Kidney capillary endothelial cell (primary cell): Measurements from ENCODE around the gene JUNB.
"Not testable (repeated sequence)": the region's sequence is repeated elsewhere in the genome, so short reads cannot be mapped to it uniquely, and the experiment has no call there.

Experiments
- DNase-seq: peaks from one replicate; pipeline ENCODE4 v3.0.0-alpha.2; 2018; ENCODE audit warnings: low spot score

Gene JUNB

GRCh38 chr19:12789098-12789903, 2.0 kb upstream of the JUNB start:
- DNase-seq, result no peak

DNA sequence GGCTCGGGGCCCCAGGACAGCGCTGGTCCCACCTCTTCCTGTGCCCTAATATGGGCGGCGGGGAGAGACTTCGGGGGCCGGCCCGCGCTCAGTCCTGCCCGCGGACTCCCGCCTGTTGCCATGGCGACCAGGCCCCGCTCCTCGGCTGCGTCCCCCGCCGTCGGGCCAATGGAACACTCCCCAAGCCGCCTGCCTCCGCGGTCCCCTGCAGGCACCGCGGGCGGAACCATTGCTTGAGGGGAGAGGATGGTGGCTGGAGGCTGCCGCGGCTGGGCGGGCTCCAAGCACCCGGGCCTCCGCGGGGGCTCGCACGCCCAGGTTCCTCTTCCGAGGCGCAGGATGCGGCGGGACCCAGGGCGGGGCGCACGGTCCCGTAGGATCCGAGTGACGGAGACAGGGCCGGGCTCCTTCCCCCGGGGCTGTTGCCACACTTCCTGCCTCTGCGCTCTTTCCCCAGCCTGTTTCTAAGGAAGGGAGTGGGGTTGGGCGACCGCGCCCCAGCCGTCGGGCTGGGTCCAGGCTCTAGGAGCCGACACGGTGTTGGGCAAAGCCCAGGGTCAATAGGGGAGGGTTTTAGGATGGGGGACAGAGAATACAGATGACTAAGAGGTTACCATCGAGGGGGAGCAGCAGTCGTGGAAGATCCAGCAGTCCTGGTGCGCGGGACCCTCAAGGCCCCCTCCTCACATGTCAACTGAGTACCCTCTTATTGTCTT, 1.2 kb upstream of the JUNB start:
- DNase-seq, result peak; percentile 83

DNA sequence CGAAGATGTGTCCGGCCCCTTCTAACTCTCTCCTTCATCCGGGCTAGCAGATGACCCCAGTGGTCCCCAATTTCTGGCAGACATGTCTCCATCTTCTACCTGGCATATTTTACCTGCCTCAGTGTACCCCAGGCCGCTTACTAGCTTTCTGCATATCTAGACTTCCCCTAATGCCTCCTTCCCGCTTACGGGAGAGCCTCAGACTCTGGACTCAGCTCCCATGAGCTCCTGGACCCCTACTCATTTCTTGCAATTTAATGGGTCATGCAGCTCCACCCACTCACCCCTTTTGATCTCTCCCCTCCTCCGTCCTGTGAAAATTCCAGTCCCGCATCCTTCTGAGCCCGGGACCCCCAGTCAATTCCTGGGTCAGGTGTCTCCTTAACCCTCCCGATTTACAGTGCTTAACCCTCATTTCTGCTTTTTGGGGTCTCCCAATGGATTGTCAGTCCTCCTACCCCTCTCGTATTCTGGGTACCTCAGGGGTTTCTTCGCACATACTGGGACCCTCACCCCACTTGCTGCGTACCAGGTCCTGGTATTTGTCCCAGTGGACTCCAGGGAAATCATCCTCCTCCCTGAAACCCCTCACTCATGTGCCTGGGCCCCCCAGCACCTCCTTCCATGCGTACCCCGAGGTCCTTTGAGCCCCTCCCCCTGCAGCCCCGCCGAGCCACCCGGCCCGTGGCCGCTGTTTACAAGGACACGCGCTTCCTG, 500 bp upstream of the JUNB start:
- DNase-seq, result no peak

DNA sequence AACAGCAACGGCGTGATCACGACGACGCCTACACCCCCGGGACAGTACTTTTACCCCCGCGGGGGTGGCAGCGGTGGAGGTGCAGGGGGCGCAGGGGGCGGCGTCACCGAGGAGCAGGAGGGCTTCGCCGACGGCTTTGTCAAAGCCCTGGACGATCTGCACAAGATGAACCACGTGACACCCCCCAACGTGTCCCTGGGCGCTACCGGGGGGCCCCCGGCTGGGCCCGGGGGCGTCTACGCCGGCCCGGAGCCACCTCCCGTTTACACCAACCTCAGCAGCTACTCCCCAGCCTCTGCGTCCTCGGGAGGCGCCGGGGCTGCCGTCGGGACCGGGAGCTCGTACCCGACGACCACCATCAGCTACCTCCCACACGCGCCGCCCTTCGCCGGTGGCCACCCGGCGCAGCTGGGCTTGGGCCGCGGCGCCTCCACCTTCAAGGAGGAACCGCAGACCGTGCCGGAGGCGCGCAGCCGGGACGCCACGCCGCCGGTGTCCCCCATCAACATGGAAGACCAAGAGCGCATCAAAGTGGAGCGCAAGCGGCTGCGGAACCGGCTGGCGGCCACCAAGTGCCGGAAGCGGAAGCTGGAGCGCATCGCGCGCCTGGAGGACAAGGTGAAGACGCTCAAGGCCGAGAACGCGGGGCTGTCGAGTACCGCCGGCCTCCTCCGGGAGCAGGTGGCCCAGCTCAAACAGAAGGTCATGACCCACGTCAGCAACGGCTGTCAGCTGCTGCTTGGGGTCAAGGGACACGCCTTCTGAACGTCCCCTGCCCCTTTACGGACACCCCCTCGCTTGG, 966 bp downstream of the JUNB start:
- no peak for DNase-seq

DNA sequence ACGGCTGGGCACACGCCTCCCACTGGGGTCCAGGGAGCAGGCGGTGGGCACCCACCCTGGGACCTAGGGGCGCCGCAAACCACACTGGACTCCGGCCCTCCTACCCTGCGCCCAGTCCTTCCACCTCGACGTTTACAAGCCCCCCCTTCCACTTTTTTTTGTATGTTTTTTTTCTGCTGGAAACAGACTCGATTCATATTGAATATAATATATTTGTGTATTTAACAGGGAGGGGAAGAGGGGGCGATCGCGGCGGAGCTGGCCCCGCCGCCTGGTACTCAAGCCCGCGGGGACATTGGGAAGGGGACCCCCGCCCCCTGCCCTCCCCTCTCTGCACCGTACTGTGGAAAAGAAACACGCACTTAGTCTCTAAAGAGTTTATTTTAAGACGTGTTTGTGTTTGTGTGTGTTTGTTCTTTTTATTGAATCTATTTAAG, 1.6 kb downstream of the JUNB start:
- DNase-seq, result no peak

- DNase-seq, result peak; percentile 94
These were observed 2.3 kb downstream of the JUNB start for GRCh38 chr19:12793290-12794195.

DNA sequence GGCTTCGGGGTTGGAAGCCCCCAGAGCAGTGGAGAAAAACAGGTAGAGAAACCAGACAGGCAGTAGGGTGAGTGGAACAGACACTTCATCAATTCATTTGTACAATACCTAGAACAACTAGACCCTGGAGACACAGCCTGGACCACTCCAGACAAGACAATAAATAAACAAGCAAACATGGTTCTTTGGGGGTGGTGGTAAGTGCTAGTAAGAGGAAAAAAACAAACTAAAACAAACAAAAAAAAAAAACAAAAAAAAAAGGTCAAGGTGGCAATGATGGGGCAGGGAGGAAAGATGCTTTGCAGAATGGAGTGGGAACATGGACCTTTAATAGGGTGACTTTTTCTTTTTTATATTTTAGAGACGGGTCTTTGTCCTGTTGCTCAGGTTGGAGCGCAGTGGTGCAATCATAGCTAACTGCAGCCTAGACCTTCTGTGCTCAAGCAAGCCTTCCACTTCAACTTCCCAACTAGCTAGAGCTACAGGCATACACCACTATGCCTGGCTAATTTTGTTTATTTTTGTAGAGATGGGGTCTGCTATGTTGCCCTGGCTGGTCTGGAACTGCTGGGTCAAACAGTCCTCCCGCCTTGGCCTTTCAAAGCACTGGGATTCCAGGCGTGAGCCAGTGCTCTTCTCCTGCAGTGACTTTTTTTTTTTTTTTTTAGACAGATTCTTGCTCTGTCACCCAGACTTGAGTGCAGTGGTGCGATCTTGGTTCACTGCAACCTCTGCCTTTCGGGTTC, 3.1 kb downstream of the JUNB start:
- no peak for DNase-seq

- no peak for DNase-seq
These were observed 3.7 kb downstream of the JUNB start for GRCh38 chr19:12794971-12795381.

- peak; percentile 80 for DNase-seq
These were observed 5.1 kb downstream of the JUNB start for GRCh38 chr19:12796146-12797071.

- no peak for DNase-seq
These were observed 5.9 kb downstream of the JUNB start for GRCh38 chr19:12797141-12797587.

DNA sequence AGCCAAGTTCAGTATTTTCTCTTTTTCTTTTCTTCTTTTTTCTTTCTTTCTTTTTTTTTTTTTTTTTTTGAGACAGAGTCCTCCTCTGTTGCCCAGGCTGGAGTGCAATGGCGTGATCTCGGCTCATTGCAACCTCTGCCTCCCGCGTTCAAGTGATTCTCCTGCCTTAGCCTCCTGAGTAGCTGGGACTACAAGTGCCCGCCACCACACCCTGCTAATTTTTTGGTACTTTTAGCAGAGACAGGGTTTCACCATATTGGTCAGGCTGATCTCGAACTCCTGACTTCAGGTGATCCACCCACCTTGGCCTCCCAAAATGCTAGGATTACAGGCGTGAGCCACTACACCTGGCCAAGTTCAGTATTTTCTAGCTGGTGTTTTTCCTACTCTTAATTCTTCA, 6.3 kb downstream of the JUNB start:
- DNase-seq, result not testable (repeated sequence)

GRCh38 chr19:12799742-12800465, 8.6 kb downstream of the JUNB start:
- no peak for DNase-seq

- no peak for DNase-seq
These were observed 9.1 kb downstream of the JUNB start for GRCh38 chr19:12800466-12800770.

DNA sequence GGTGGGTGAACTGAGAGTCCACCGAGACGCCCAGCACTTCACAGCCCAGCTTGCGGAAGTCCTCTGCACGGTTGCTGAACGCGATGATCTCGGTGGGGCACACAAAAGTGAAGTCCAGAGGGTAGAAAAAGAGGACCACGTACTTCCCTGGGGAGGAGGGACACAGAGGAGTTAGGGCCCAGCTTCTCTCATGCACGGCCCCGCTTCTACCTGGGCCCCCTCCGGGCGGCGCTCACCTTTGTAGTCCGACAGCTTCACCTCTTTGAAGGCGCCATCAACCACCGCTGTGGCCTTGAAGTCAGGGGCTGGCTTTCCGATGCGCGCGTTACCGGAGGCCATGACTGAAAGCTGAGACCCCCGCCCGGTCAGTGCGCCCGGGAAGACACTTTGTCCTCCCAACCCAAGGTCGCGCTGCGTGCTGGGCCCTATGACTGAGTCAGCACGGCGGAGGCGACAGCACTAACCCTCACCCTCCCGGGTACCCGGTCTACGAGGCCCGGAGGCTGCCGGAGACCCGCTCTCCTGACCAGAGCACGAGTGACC, 9.7 kb downstream of the JUNB start:
- no peak for DNase-seq

- DNase-seq, result no peak
These were observed 10.4 kb downstream of the JUNB start, which contains the start of the genes PRDX2 and THSD8 for GRCh38 chr19:12801466-12802266. TSS of gene PRDX2 (minus strand) at chr19:12801800. CDS start at chr19:12801261, 539 bp downstream. TSS of gene THSD8 (plus strand) at chr19:12802069. CDS start at chr19:12802072, 3 bp downstream.

DNA sequence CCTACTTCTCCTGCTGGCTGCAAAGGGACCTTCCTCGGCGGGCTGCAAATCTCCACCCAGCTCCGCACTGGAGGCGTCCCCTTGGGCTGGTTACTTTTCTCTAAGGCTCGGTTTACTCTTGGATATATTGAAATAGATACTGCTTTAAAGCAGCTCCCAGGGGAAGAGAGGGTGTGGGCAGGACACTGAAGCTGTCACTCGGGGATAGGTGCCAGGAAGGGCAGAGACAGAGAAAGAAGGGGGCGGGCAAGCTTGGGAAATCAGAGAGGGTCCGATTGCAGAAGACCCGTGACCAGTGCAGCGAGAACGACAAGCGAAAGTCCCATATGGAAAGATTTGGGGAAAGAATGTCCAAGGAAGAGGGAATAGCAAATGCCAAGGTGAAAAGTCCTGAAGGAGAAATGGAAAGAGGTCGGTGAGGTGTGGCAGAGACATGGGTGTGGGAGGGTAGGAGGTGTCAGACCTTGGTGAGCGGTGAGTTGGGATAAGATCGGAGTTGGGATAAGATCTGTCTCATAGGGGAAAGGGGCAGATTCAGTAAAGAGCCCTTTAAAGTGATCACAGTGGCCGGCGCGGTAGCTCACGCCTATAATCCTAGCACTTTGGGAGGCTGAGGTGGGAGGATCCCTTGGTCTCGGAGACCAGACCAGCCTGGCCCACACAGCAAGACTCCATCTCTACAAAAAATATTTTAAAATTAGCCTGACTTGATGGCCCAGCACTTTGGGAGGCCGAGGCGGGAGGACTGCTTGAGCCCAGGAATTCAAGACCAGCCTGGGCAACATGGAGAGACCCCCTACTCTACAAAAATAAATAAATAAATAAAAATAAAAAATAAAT, 11.2 kb downstream of the JUNB start:
- no peak for DNase-seq
